ENCODE results near the gene UVSSA.
"Not testable (repeated sequence)": the region's sequence is repeated elsewhere in the genome, so short reads cannot be mapped to it uniquely, and the experiment has no call there.

Gene UVSSA

DNA sequence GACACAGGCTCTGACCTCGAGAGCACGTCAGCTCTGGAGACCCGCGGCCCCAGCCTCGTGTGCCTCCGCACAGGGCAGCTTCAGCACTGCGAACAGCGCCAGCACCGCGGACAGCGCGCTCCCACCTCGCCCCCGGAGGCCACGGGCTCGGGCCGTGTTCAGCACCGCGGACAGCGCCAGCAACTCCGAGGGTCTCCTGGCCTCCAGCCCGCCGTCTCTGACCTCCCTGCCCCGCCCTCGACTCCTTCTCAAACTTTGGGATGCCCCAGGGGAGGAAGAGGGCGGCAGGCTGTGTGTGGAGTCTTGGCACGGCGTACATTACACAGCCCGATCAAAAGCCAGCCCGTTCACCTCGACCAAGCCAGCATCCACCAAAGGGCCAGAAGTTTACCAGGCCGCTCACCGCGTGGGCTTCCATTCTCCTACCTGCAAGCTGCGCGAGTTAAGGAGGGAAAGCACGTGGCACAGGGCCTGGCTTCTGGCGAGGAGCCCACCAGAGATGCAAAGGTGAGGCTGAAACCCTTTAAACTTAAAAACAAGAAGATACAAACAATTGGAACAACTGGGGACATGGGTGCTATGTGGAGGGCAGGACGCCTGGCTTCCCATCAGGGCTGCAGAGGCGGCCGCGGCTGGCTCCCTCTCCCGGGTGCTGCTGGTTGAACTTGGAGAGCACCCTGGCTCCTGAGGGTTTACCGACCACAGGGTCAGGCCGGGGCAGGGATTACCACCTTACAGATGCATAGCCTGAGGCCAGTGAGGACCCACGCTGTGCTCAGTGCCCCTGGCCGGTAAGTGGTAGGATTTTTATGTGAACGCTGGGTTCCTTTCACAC, 63.7 kb downstream of the UVSSA start:
- no peak for DNase-seq

GRCh38 chr4:1411436-1412375, 64.7 kb downstream of the UVSSA start:
- DNase-seq = no peak

DNA sequence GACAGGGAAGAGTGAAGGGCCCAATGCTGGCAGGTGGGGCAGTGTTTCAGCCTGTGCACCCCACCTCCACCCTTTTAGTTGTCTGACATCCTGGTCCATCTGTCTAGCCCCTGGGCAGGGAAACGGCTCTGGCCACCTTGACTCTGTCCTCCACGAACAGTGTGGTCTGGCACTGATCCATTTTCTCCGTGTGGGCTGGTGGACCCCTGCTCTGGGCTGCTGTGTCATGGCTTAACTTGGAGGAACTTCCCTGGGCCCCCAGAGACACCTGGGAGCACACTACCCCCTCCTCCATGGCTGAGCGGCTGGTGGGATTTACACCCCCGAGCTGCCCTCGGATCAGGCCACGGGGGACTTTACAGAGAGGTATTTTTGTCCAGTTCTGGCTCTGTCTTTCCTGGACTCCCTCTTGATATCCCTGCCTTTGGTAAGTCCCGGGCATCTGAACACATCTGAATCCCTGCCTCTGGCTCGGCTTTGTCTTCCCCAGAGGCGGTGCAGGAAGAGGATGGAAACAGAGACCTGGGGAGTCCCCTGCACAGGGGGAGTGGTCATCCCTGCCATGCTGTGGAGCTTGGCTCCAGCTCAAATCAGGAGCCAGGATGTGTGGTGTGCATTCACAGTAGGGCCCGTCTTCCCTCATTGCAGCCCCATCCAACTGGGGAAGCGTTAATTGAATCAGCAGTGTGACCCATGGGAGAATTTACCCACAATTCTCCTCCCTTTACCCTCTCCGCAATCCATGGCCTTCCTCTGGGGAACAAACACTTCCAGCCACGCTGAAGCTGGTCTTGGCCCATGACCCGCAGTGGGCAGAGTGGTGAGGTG, 65.6 kb downstream of the UVSSA start:
- no peak for DNase-seq

- DNase-seq = no peak
These were observed 66.2 kb downstream of the UVSSA start for GRCh38 chr4:1413204-1413663.

DNA sequence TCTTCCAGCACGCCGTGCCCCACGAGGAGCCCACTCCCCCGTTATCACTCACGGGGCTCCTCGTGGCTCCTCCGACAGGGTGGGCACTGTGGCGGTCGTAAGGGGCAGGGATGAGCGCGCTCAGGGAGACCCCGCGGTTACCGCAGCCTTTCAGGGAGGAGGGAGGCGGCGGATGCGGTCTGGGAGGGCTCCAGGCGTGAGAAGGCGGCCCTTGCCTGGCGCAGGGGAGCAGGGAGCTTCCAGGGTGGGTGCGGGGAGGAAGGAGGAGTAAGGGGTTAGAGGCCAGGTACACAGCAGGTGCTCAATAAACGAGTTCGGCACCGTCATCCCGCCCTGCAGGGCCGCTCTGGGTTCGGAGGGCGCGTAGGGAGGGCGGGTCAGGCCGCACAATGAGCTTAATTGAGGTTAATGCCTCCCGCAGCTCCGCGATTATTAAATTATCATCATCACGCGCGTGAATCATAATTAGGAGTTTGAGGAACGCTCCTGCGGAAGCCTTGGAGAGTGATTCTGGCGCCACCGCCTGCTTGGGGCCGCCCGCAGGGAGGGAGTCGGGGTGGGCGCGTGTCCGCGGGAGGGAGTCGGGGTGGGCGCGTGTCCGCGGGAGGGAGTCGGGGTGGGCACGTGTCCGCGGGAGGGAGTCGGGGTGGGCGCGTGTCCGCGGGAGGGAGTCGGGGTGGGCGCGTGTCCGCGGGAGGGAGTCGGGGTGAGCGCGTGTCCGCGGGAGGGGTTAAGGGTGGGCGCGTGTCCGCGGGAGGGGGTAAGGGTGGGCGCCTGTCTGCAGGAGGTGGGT, 66.9 kb downstream of the UVSSA start:
- DNase-seq = no peak

DNA sequence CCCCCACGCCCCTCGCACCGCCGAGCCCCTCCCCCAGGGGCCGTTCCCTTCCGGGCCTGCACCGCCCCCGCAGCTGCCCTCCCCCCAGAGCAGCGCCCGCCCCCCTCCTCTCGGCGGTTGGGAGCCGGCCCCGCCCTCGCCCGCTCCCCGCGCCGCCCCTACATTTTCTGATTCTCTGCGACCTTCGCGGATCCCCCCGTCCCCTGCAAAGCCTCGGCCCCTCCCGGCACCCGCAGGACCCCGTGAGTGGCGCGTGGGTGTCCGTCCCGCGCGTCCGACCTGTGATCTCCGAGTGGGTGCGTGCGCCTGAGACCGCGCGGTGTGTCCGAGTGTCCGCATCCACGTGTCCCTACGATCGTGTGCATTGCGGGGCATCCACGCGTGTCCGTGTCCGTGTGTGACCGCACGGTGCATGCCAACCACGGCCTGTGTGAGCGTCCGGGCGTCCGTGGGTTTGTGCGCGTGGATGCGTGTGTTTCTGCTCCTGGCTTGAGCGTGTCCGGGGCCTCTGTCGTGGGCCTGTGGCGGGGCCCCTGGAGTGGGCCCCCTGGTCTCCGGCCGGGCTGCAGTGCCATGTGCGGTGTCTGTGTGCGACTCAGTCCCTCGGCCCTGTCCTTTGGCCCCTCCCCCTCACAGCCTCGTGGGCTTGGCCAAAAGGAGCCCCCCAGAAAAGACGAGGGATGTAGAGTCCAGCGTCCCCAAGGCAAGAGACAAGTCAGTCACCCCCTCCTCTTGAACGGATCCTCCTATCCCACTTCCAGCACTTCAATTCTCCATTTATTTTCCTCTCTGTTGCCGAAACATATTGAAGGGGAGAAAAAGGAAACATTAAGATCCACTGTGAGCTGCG, 68.0 kb downstream of the UVSSA start:
- no peak for DNase-seq

GRCh38 chr4:1415681-1415981, 68.6 kb downstream of the UVSSA start:
- no peak for DNase-seq

DNA sequence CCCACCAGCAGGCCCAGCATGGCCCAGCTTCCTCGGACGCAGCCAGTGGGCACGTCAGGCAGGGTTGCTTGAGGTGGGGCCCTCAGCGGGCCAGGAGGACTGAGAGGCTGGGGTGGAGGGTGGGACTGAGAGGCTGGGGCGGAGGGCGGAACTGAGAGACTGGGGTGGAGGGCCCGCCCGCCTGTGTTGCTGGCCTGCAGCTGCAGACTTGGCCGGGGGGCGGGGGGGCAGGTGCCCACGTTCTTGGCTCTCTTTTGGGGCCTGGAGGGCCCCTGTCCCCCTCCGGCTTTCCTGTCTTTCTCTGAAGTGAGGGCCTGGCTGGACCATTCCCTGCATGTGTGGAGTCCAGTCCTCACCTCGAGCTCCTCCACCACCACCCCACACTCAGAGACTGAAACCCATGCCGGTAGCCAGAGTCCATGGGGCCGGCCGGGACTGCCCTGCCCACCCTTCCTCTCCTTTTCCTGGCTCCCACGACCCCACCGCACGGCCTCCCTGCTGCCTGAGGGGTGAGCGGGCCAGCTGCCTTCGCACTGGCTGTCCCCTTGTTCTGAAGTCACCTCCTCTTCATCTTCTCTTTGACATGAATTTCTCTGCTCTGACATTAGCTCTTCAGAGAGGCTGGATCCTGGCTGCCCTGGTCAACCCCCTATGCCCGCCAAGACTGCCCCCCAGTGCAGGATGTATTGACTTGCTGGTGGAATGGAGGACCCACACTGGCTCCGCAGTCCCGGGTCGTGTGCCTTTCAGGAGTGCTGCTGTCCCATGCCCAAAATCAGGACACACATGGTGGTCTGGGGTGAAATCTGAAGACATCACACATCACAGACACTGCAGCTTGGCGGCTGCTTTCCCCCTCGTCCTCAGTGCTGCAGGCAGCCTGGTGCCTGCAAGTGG, 69.3 kb downstream of the UVSSA start:
- no peak for DNase-seq

DNA sequence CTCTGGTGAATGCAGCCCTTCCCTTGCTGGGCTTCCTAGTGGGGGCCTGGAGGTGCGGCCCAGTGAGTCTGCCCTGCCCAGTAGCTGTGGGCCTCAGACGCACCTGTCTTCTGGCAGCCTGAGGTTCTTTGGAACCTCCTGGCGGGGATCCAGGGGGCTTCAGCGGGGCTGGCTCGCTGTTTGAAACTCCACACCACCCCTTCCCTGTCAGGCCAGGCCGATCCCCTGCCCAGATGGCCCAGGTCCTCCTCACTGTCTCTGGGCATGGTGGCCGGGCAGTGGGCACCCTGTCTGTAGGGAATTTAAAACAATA, 69.9 kb downstream of the UVSSA start:
- no peak for DNase-seq

DNA sequence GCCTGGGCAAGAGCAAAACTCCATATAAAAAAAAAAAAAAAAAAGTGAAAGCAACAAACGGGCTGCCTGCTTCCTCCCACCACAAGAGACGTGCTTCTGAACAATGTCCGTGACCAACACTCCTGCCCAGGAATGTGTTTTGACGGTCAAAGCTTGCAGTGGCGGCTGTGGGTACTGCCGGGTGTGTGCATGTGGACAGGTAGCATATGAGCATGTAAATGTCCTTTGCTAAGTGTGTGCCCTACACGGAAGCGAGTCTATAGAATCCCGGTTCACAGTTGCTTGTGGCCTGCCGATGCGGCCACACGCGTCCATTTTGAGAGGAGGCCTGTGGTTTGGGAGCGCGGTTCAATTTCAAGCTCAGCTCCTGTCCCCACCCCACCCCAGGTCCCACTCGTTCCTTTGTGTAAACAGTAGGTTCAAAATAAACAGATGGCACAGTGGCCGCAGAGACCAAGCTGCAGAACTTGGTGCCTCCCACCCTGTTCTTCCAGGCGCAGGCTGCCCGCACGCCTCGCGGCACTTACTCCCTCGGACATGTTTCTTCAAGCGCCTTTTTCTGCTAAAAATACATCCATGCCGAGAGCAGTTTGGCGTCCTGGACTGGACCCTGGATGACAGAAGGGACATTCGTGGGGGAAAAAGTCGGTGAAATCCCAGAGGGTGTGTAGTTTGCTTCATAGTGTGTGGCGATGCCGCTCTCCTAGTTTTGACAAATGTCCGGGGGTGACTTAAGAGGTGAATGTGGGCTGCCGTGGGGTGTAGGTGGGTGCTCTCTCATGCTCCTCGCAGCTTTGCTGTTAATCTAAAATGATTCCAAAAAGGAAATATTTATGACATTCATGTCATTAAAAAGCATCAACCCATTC, 70.7 kb downstream of the UVSSA start:
- DNase-seq = no peak

DNA sequence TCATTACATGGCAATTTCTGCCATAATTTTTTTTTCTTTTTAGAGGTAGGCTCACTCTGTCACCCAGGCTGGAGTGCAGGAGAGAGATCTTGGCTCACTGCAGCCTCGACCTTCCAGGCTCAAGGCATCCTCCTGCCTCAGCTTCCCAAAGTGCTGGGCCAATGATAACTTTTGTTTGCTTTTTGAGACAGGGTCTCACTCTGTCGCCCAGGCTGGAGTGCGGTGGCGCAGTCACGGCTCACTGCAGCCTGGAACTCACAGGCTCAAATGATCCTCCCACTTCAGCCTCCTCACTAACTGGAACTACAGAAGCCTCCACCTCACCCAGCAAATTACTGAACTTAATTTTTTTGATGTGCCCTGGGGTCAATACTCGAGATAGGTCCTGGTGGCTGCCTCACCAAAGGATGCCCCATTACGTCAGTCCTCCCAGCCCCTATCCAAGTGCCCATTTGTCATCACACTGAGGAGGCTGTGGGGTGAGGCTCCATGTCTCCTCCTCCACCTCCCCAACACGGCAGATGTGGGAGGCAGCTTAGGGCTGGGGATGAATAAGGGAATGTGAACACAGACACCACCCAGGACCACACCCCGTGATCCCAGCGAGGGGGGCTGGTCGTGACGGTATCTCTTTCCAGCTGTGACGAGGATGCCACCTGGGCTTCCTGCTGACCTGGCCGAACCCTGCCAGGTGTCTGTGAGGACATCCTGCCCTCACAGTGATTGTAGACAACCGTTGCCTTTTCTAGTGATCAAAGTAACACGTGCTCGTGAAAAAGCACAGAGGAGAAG, 71.7 kb downstream of the UVSSA start:
- no peak for DNase-seq

- DNase-seq = no peak
These were observed 72.7 kb downstream of the UVSSA start for GRCh38 chr4:1419708-1420107.

- DNase-seq = no peak
These were observed 74.6 kb downstream of the UVSSA start for GRCh38 chr4:1421657-1422056.

- DNase-seq = no peak
These were observed 80.0 kb downstream of the UVSSA start for GRCh38 chr4:1427010-1427409.

DNA sequence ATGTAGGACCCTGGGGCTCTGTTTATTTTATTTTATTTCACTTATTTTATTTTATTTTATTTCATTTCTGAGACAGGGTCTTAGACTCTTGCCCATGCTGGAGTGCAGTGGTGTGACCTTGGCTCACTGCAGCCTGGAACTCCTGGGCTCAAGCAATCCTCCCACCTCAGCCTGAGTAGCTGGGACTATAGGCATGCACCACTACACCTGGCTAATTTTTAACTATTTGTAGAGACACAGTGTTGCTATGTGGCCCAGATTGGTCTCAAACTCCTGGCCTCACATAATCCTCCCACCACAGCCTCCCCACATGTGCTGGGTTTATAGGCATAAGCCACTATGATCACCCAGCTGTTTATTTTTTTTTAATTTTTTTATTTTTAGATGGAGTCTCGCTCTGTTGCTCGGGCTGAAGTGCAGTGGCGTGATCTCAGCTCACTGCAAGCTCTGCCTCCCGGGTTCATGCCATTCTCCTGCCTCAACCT, 96.7 kb downstream of the UVSSA start:
- DNase-seq = not testable (repeated sequence)

Data from NCI-H1436 treated with DMSO at 0.1 percent for 48 hours (cell line).